GM21529 (cell line): ENCODE results near the gene CD99L2.
A peak's percentile ranks its signal among the peaks of the same experiment; 100 is the strongest.

Source experiments
- ATAC-seq: cut with Tn5 transposase; IDR thresholded peaks from one replicate; pipeline ENCODE4 v1.9.1; 2021; ENCODE audit not compliant: unreplicated experiment

The CD99L2 gene

DNA sequence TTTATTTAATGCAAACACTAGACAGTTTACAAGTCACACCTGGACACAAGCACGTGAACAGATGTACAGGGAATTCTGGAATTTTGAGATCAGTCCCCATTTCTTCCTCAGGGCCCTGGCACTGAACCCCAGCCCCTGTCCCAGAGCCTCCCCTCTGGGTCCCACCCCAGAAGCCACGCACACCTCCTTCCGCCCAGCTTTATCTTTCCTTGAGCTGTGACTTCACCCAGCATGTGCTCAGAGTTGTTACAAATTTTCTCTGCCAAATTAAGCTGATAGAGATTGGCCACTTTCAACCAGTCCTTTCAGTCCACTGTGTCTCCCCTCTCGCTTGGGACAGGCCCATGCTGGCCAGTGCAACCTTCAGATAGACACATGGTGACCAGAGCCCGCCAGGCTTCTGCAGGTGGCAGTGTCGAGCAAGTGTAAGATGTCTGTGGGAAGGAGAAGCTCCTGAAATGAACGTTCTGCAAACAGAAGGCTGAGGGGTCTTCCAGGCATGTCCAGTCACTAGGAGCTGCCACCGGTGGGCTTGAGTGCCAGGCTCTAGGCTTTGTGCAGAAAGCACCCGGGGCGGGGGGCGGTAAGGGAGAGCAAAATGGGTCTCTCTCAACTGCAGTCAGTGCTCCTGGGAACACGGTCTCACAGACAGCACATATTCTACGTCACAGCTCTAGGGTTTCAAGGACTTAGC, 132.0 kb downstream of the CD99L2 start:
- ATAC-seq, result no peak

GRCh38 chrX:150765782-150766350, 132.6 kb downstream of the CD99L2 start:
- ATAC-seq, result no peak

DNA sequence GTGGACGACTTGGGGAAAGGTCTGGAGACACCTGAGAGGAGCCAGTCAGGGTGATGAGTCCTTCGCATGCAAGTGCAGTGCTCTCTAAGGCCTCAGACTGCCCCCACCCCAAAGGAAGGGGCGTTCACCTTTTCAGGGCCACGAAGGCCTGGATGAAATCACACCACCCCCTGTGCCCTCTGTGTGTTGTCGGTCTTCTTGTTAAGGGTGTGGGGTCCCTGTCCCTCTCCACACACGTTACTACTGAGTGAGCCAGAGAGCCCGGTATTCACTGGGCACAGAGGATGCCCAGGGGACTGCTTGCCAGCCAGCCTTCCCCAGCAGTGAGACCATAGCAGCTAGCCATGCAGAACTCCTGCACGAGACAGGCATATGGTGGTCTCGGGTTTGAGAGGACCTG, 133.2 kb downstream of the CD99L2 start:
- ATAC-seq, result no peak

DNA sequence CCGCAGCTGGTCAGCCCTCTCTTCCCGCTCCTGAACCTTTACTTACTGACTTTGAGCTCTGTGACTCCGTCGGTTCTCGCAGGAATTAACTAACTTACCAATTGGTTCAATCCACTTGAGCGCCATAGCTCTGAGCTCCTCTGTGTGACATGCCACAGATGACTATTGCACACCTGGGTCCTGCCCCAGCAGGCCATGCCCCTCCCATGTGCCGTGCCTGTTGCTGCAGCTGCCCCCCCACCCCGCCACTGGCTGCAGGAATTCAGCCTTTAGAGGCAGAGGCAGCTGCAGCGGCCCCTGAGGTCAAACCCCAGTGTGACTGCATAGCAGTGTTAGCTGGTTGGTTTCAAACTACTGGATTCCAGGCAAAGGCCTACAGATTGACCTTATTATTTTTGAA, 134.7 kb downstream of the CD99L2 start:
- ATAC-seq, result no peak

GRCh38 chrX:150763303-150763797, 135.1 kb downstream of the CD99L2 start:
- no peak for ATAC-seq

DNA sequence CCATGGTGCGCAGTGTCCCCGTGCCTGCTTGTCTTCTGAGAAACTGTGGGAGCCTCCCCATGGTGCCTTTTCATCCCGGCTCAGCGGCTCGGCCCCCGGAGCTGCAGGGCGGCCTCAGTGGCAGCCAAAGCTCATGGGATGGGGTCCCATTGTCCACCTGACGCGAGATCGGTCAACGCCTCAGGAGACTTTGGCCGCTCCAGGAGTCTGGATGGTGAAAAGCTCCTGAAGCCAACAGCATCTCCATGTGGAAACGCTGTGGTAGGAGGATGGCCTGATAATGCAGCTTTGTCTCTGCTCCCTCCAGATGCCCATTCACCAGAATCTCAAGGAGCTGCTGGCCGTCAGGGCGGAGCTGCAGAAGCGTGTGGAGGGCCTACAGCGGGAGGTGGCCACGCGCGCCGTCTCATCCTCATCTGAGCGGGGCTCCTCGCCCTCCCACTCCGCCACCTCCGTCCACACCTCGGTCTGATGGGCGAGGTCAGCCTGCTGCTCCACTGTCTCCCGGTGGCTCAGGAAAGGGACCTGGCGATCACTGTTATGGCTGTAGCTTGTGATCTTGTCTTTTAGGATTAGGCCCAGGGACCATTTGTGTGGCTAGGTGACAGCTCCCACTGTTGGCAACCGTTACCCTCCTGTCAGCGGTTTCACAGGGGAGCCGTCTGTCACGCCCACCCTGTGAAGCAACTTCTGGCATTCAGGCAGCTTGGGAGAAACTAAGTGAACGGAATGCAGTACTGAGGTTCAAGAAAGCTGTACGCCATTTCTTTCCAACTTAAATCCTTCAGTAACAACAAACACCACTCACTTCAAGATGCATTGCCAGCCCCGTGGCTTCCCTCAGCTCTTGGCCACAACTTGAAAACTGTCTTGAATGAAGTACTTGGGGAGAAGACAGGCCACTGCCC, 136.0 kb downstream of the CD99L2 start:
- no peak for ATAC-seq

- ATAC-seq, result no peak
Observed at GRCh38 chrX:150761819-150762216, 136.7 kb downstream of the CD99L2 start.

DNA sequence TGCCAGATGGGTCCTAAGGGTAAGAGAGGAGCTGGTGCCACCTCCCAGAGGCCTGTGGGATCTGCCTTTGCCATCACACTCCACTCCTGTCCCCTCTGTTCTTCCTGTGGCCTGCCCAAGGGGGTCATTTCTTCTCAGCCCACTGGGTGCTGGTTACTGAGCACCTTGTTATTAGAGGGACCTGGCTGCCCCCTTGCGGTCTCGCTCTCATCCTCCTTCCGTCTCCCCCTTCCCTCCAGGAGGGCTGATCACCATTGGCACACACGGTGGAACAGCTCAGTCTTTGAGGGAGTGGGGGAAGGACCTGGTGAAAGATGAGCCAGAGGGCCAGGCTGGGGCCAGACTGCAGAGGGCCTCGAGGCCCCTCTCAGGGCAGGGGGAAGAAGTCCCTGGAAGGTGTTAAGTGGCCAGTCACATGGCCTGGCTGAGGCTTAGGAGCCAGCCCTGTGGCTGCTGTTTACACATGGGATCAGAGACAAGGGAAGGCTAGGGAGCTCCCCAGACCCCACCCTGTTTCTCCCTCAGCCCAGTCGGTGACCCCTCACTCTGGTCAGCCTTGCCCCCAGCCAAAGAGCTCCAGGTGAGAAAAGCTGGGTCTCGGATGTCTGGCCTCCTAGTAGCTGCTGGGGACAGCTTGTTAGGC, 137.2 kb downstream of the CD99L2 start:
- no peak for ATAC-seq

DNA sequence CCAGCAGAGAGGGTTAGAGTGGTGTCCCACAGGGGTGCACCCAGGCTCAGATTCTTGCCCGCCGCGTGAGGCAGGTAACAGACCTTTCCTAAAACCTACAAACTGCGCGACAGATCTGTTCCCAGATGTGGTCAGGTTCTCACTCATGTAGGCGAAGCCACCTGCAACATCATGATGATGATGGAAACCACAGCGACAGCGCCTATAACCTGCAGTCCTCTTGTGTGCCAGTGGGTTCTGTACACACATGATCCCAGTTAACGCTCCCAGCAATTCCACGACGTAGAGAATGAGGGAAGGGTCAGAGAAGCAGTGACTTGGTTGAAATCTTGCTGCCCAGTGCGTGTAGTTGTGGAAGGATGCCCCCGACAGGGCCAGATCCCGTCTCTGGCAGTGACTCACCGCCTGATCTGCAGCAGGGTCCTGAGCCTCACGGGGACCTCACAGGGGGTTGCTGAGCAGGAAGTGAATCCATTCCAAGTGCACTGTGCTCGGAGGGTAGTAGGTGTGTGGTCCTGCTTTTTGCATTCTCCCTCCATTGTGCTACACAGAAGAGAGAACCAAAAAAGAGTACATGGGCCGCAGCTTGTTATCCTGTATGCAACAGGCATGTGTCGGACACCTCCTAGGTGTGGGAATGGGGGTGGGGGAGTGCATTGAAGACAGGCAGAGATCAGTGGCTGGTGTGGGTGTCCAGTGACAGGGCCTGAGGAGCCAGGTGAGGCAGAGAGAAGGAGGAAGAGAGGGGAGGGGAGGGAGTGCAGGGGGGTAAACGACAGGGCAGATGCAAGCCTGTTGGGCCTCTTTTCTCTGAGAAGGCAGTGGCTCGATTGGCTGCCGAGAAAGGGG, 138.7 kb downstream of the CD99L2 start:
- no peak for ATAC-seq

GRCh38 chrX:150757371-150757770, 141.1 kb downstream of the CD99L2 start:
- ATAC-seq, result no peak

GRCh38 chrX:150753968-150754367, 144.5 kb downstream of the CD99L2 start:
- ATAC-seq, result no peak

DNA sequence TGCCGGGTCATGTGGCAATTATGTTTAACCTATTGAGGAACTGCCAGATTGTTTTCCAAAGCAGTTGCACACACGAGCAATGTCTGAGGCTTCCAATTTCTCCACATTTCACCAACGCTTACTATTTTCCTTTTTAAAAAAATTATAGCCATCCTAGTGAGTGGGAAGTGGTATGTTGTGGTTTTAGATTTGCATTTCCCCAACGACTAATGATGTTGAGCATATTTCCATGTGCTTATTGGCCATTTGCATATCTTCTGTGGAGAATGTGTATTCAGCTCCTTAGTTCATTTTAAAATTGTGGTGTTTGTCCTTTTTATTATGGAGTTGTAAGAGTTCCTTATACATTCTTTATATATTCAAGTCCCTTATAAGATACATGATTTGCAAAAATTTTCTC, 145.1 kb downstream of the CD99L2 start:
- no peak for ATAC-seq

DNA sequence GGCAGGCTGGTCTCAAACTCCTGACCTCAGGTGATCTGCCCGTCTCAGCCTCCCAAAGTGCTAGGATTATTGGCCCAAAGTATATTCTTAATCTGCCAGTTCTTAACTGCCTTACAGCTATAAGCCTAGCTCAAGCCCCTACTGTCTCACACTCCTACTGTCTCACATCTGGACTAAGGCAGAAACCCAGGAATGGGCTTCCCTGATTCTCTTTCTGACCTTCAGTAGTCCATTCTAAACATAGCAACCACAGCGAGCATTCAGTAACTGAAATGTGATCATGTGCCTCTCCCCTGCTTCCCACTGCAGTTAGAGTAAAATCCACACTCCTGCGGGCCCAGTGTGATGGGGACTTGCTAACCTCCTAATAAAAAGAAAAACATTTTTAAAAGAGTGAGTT, 146.3 kb downstream of the CD99L2 start:
- no peak for ATAC-seq

GRCh38 chrX:150736475-150736874, 162.0 kb downstream of the CD99L2 start:
- peak; percentile 47 for ATAC-seq

- no peak for ATAC-seq
Observed at GRCh38 chrX:150731795-150732194, 166.7 kb downstream of the CD99L2 start.

DNA sequence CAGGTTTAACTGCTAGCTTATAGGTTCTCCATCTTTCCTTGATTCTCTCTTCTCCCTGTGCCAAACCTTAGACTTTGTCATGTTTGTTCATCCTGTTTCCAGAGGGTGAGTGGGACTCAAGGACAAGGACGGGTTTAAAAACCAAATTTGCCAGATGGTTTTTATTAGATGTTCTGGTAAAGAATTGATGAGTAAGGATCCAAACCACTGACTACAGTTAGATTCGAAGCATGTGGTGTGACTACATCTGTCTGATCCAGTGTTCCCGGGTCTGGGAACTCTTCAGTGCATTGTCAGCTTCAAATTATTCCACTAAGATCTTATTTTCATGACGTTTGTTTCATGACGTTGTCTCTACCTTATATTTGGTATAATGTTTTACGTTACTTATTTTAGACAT, 167.7 kb downstream of the CD99L2 start:
- ATAC-seq, result no peak

DNA sequence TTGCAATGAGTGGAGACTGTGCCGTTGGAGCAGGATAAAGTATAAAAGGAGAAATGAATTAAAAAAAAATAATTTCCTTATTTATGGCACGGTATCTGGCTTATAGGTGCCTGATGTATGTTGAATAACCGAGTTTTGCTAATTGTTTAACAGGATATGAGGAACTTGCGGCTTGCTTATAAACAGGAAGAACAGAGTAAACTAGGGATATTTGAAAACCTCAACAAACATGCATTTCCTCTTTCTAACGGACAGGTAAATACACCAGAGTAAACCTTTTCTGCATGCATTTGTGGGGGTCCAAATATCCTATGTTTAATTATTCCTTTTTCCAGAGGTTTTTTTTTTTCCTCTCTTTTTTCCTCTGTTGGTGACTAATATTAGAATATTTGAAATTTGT, 168.5 kb downstream of the CD99L2 start:
- no peak for ATAC-seq

GRCh38 chrX:150719621-150720020, 178.8 kb downstream of the CD99L2 start:
- no peak for ATAC-seq
